NCI-H2227 treated with DMSO at 0.1 percent for 48 hours (cell line): Measurements from ENCODE around the gene MORN1.

ENCODE experiments used
- DNase-seq: peaks from one replicate; lab custom pipeline; 2025; lab: John Stamatoyannopoulos, UW

The MORN1 gene

DNA sequence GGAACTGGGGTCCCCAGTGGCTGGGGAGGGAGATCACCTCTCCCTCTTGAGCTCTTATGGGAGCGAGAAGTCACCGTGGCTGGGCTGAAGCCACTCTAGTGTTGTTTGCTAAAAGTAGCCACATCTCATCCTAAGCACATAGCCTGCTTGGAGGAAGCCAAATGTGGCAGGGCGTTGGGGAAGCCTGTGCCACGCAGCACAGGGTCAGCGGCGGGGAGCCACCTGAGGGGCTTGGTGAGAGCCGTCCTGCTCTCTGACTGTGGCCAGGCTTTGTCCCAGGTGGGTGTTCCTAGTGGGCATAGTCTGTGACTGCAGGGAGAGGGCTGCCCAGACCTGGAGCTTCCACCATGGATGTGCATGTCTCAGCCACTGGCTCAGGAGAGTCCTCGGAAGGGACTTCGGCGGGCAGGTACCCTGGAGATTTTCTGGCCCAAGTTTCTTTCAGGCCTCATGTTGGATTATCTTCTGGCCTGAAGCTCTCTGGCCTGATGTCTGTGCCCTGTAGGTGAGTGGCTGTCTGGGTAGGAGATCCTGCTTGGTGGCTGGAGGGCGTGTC, 38.9 kb downstream of the MORN1 start:
- DNase-seq, result no peak

DNA sequence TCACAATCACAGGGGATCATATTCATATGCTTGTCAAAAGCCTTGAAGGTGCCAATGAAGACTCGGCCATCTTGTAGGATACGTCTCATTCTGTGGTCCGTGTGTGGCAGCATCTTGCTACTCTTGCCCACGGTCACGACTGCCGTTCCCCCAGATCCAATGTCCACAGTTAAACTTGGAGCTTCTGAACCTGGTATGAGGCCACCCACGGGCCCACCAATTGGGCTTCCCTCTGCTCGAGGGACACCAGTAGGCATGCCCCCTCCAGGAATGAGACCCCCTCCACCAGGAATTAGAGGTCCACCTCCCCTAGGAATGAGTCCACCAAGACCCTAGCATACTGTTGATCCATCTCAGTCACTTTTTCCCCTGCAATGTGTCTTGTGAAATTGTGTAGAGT, 39.6 kb downstream of the MORN1 start:
- DNase-seq, result no peak

- DNase-seq, result no peak
Measured at GRCh38 chr1:2350911-2351655, 40.3 kb downstream of the MORN1 start.

- DNase-seq, result no peak
Measured at GRCh38 chr1:2350501-2350900, 40.9 kb downstream of the MORN1 start.

DNA sequence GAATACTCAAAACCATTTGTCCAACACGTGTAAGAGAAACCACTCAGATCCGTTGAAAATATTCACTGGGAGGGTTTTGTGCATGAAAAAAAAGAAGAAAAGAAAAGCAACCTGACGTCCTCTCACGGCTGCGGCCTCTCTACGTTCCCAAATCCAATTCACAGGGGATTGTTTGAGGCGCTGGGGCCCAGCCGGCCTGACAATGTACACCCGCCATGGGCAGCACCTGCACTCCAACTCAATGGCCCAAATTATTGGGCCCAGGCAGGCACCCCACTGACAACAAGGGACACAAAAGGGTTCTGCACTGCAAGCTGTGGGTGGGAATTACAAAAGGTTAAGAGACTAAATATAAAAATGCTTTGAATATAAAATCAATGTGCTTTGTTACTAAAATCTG, 41.5 kb downstream of the MORN1 start:
- DNase-seq, result no peak

DNA sequence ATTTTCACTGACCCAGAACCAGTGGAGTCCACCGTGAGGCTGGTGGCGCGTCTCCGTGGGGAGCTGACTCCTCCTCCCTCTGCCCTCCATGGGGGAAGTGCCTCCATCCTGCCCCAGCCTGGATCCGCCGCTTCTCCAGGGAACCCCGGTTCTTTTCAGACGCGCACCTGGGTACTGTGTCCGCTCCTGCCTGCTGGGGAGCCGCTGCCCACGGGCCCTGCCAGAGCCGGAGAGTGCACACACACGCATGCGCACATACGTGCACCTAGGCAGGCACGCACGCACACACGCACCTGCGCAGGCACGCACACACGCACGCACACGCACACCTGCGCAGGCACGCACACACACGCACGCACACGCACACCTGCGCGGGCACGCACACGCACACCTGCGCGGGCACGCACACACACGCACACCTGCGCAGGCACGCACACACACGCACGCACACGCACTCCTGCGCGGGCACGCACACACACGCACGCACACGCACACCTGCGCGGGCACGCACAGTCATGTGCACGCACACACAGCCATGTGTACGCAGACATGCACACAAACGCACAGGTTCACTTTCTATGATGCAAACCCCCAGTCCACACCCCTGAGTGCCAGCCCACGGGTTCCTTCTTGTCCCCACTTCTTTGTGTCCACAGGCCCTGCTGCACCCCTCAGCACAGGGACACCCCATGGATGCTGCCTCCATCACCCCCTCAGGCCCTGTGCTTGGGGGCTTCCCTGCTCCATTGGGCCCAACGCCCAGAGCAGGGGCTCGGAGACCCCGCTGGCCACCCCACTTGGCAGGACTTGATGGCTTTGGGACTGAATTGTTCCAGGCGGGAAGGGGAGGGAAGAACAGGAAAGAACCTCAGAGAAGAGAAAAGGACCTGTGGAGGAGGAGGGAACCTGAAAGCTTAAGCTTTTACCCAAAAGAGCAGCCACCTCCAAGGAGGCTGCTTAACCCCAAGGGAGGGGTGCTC, 42.7 kb downstream of the MORN1 start:
- DNase-seq, result no peak

- no peak for DNase-seq
Measured at GRCh38 chr1:2347896-2348295, 43.5 kb downstream of the MORN1 start.

GRCh38 chr1:2347409-2347785, 44.0 kb downstream of the MORN1 start:
- no peak for DNase-seq

- DNase-seq, result no peak
Measured at GRCh38 chr1:2346691-2347408, 44.5 kb downstream of the MORN1 start.

DNA sequence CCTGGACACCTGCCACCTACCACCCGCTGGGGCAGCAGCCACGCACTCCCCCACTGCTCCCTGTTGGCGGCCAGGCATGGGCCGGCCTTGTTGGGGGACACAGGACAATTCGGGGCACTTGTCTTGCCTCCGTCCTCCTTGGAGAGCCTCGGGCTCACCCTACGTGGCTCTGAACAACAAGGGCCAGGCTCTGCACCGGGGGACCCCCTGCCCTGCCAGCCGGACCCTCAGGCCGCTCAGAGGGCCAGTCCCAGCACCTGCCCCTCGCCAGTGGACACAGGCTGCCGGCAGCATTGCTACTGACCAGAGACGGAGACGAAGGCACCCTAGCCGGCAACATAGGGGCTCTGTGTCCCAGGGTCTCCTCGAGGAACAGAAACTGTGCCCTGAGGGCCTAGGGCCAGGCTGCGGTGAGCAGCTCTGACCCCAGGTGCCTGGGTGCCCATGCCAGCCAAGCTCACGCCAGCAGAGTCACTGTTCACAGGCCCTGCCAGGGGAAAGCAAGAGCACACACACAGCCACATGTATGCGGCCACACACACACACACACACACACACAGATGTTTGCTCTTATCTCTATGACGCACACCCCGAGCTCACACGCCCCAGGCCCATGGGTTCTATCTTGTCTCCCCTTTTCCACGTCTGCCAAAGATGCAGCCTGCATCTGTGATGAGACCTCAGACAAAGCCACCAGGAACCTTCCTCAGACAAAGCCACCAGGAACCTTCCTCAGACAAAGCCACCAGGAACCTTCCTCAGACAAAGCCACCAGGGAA, 45.9 kb downstream of the MORN1 start:
- no peak for DNase-seq

GRCh38 chr1:2344744-2345296, 46.5 kb downstream of the MORN1 start:
- no peak for DNase-seq

DNA sequence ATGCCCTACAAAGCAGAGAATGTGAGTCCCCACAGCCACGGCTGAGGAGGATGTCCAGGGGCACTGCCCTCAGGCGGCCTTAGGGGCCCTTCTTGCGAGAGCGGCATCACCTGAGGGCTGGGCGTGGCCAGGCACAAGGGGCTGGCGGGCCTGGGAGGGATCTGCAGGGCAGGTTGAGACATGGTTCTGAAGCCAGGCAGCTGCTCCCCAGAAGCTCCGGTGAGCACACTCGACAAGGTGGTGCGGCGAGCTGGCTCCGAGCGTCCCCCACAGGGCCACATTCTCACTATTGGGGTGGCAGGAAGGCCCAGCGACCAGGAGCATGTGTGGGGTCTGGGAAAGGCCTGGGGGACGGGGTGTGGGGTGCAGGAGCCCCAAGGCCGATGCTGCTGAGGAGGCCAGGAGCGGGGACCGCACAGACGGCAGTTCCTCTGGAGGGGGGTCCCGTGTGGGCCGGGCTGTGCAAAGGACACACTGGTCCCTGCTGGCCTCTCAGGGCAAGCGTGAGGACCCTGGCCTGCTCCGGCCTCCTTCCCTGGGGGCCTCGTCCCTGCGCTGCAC, 47.2 kb downstream of the MORN1 start:
- DNase-seq, result no peak

DNA sequence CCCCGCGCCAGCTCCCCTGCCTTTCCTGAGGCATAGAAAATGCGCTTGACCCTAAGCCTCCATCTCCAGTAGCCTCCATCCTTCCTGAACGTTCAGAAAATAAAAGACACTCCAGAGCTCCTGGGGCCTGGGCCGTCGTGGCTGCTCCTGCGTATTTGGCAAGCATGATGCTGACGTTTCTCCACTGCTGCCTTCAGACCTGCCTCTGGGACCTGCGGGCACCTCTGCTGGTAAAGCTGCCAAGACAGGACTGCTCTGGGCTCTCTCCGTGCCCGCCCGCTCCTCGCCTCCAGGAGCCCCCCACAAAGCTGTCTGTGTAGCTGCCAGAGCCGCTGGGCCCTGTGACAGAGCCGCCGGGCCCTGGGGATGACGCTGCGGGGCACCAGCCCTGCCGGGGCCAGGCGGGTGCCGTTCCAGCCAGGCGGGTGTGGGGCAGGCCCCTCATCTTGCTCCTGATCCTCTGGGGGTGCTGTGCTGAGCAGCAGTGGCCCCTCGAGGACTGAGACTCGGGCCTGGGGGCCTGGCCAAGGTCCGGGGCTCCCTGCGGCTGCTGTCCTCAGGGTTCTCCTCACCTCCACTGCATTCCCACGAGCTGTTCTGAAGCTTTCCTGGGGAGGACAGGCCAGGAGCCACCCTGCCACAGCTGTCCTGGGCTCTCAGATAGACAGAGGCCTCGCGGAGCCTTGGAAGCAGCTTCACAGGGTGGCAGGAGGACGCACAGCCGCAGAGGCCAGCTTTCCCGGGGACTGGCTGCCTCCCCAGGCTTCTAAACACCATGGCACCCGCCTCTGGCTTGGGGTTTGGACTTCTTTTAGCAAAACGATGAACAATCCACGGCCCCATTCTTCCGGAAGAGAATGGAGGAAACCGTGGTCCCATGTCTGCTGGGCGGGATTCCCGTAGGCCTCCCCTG, 48.1 kb downstream of the MORN1 start:
- no peak for DNase-seq

GRCh38 chr1:2342384-2343022, 48.9 kb downstream of the MORN1 start:
- no peak for DNase-seq

DNA sequence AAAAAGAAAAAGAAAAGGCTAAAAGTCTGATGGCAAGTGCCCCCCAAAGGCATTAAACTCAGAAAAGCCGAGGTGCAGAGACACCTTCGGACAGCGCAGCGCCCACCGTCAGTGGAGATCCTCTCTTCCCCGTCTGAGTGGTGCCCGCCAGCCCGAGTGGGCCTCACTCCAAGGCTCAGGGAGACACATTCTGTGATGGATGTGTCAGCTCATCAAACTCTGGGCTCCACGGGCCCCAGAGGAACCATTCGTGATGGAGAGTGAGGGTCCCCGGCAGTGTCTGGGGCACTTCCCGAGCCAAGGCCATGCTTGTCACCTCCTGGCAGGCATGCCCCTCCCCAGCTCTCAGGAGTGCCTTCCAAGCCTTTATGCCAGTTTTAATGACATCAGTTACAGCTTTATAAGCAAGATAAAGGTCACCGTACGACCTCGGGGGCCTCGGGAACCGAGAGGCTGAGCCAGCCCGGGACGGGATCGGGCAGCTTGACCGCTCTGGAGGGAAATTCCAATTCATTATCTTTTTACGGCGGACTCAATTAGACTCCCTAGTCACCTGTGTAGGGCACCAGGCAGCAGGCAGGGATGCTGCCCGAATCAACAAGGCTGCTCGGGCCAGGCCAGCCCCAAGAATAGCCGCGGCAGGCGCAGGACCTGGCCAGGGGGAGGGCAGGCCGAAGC, 49.5 kb downstream of the MORN1 start:
- no peak for DNase-seq

DNA sequence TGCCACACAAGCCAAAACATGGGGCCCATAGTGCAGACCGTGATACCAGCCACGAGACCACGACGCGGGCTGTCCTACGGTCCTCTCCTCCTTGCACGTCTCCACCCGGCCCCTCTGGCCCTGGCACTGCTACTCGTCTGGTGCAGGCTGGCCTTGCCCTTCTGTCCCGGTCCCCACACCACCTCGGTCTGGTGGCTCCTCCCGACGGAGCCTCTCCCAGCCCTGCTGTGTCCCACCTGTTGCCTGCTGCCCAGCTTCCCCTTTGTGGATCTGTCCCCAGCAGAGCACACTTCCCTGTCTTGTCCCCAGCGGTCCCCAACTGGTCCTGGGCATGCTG, 50.5 kb downstream of the MORN1 start:
- DNase-seq, result no peak

DNA sequence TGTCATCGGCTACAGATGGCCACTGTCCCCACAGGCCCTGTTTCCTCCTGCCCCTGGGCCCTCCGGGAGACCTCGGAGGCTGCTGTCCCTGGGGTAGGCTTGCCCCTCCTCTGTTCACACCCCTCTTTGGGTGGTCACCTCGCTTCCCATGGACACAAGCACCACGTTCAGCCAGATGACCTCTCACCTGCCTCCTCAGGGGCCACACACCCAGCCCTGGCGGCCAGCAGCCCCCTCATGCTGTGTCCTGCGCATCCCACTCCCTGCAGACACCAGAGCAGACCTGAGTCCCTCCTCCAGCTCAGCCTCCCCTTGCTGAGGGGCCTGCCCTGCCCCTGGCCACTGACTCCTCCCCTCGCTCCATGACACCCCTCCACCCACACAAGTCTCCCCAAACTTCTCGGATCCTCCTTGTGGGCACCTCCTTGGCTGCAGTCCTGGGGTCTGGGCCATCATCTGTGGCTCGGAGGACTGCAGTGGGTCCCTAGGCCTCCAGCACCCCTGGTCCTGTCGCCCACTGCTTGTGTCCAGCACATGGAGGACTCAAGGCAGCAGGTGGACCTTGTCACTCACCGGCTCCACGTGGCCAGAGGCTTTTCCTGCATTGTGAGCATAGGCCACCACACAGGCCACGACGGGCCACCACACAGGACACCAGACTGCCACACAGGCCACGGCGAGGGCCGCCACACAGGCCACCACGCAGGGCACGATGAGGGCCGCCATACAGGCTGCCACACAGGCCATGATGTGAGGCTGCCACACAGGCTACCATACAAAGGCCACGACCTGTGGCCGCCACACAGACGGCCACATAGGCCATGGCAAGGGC, 51.1 kb downstream of the MORN1 start:
- DNase-seq, result no peak
